Trophoblast cell (in vitro differentiated cells and primary cell): ENCODE data around the gene CLSTN3.
A peak's percentile ranks its signal among the peaks of the same experiment; 100 is the strongest.

Source experiments
- DNase-seq, 2 donors: peaks; one replicate each; pipeline ENCODE4 v3.0.0-alpha.2; 2016
- H2AFZ ChIP-seq: 2 replicates; pipeline ENCODE4 v1.6.1; 2013; ENCODE audit warnings: low read length, moderate library complexity, mild to moderate bottlenecking; ENCODE audit not compliant: insufficient read depth, poor library complexity
- H2AK5ac ChIP-seq: 2 replicates; pipeline ENCODE4 v1.6.1; 2013; ENCODE audit warnings: mild to moderate bottlenecking, low read length
- H2BK120ac ChIP-seq: 2 replicates; pipeline ENCODE4 v1.6.1; 2013; ENCODE audit warnings: low read length, mild to moderate bottlenecking, moderate library complexity; ENCODE audit not compliant: insufficient read depth, poor library complexity
- H2BK12ac ChIP-seq: 2 replicates; pipeline ENCODE4 v1.6.1; 2013; ENCODE audit warnings: mild to moderate bottlenecking, low read length, moderate library complexity
- H2BK5ac ChIP-seq: 2 replicates; pipeline ENCODE4 v1.6.1; 2013; ENCODE audit warnings: low read length, low read depth, moderate library complexity, mild to moderate bottlenecking; ENCODE audit not compliant: poor library complexity
- H3K14ac ChIP-seq: 2 replicates; pipeline ENCODE4 v1.6.1; 2013; ENCODE audit warnings: mild to moderate bottlenecking, low read length
- H3K18ac ChIP-seq: 2 replicates; pipeline ENCODE4 v1.6.1; 2013; ENCODE audit warnings: mild to moderate bottlenecking, low read length
- H3K23ac ChIP-seq: 2 replicates; pipeline ENCODE4 v1.6.1; 2013; ENCODE audit warnings: low read length
- H3K27ac ChIP-seq: 2 replicates; pipeline ENCODE4 v1.5.1; 2013; ENCODE audit warnings: low read depth, mild to moderate bottlenecking, inconsistent platforms, low read length, moderate library complexity
- H3K27me3 ChIP-seq: 2 replicates; pipeline ENCODE4 v1.6.1; 2013; ENCODE audit warnings: inconsistent platforms, mild to moderate bottlenecking, low read length, moderate library complexity; ENCODE audit not compliant: insufficient read depth
- H3K36me3 ChIP-seq, 2 experiments: 1 replicate in 1 of 2; 2 replicates in 1 of 2; pipeline ENCODE4 v1.6.1; 2013; ENCODE audit warnings: low read length in 2 of 2, mild to moderate bottlenecking in 2 of 2, moderate library complexity in 1 of 2; ENCODE audit not compliant: insufficient read depth in 2 of 2, control insufficient read depth in 1 of 2
- H3K4ac ChIP-seq: 2 replicates; pipeline ENCODE4 v1.6.1; 2013; ENCODE audit warnings: low read depth, mild to moderate bottlenecking, low read length, moderate library complexity
- H3K4me1 ChIP-seq, 2 experiments: 1 replicate in 1 of 2; 2 replicates in 1 of 2; pipeline ENCODE4 v1.6.1; 2013; ENCODE audit warnings: low read length in 2 of 2, mild to moderate bottlenecking in 2 of 2, moderate library complexity in 1 of 2; ENCODE audit not compliant: insufficient read depth in 2 of 2, control insufficient read depth in 1 of 2
- H3K4me2 ChIP-seq: 2 replicates; pipeline ENCODE4 v1.6.1; 2013; ENCODE audit warnings: inconsistent platforms, mild to moderate bottlenecking, low read length, moderate library complexity
- H3K4me3 ChIP-seq: 2 replicates; pipeline ENCODE4 v1.5.1; 2013; ENCODE audit warnings: mild to moderate bottlenecking, low read depth, low read length, inconsistent platforms
- H3K79me1 ChIP-seq: one replicate; pipeline ENCODE4 v1.6.1; 2013; ENCODE audit warnings: low read length
- H3K79me2 ChIP-seq: 2 replicates; pipeline ENCODE4 v1.6.1; 2013; ENCODE audit warnings: low read length, mild to moderate bottlenecking; ENCODE audit not compliant: control insufficient read depth, insufficient read depth, poor library complexity
- H3K9ac ChIP-seq: 2 replicates; pipeline ENCODE4 v1.6.1; 2013; ENCODE audit warnings: mild to moderate bottlenecking, low read length
- H3K9me3 ChIP-seq: 2 replicates; pipeline ENCODE4 v1.6.1; 2013; ENCODE audit warnings: low read depth, mild to moderate bottlenecking, control low read depth, inconsistent platforms, low read length; ENCODE audit not compliant: insufficient read depth
- H4K12ac ChIP-seq: 2 replicates; pipeline ENCODE4 v1.6.1; 2013; ENCODE audit warnings: low read depth, mild to moderate bottlenecking, low read length, moderate library complexity
- H4K8ac ChIP-seq: 2 replicates; pipeline ENCODE4 v1.6.1; 2013; ENCODE audit warnings: low read depth, mild to moderate bottlenecking, low read length, moderate library complexity
- H4K91ac ChIP-seq: one replicate; pipeline ENCODE4 v1.6.1; 2013; ENCODE audit warnings: low read depth, mild to moderate bottlenecking, low read length, moderate library complexity
- WGBS: extraction: QIAGEN DNeasy Blood & Tissue Kit; methylation state at CpG from one replicate; pipeline ENCODE4 v1.1.7; 2013; ENCODE audit warnings: missing lambda C conversion rate; ENCODE audit not compliant: insufficient read length, insufficient coverage; ENCODE audit errors: extremely low coverage; 5-methylcytosine and 5-hydroxymethylcytosine counted together

The CLSTN3 gene

GRCh38 chr12:7109572-7109920 is 20.6 kb upstream of the CLSTN3 start:
- Histone ChIP-seq H3K14ac (no peak overlapping the region), H3K9me3 (no peaks in the 10 kb centered on the region), H2AFZ (no peak overlapping the region), H3K4me2 (no peak overlapping the region), H3K36me3 (peaks cover 0 to under 1% of the 10 kb centered on the region in 2 experiments), H4K12ac (no peak overlapping the region), H2BK5ac (no peak overlapping the region), H3K23ac (no peak overlapping the region), H3K79me1 (peaks cover 11% of the 10 kb centered on the region), H3K18ac (no peak overlapping the region), H3K27me3 (no peaks in the 10 kb centered on the region), H2BK120ac (no peak overlapping the region), H3K79me2 (peaks cover 3% of the 10 kb centered on the region), H3K27ac (no peak overlapping the region), H4K91ac (no peak overlapping the region), H3K4ac (no peak overlapping the region), H2BK12ac (no peak overlapping the region), H3K4me1 (peaks cover 0 to 2% of the 10 kb centered on the region in 2 experiments), H3K4me3 (no peak overlapping the region), H4K8ac (no peak overlapping the region), H2AK5ac (no peak overlapping the region), H3K9ac (no peak overlapping the region)
- DNase-seq = no peak
- no CpG with 5 or more reads among the region's 5 CpGs for WGBS

- Histone ChIP-seq H3K27ac (no peak overlapping the region), H3K36me3 (peaks cover 5% of the 10 kb centered on the region in 2 experiments), H2AFZ (no peak overlapping the region)
These were observed 19.5 kb upstream of the CLSTN3 start for GRCh38 chr12:7110661-7111060.

GRCh38 chr12:7112041-7112440 is 18.1 kb upstream of the CLSTN3 start:
- WGBS = no CpG with 5 or more reads among the region's 4 CpGs
- H4K91ac ChIP-seq = no peak overlapping the region
- no peak overlapping the region for H3K4me2 ChIP-seq
- H2BK12ac ChIP-seq = no peak overlapping the region
- H2BK120ac ChIP-seq = no peak overlapping the region
- H4K12ac ChIP-seq = no peak overlapping the region
- no peak overlapping the region for H2AFZ ChIP-seq
- H3K79me1 ChIP-seq = peaks cover 11% of the 10 kb centered on the region
- H3K4ac ChIP-seq = no peak overlapping the region
- H3K4me1 ChIP-seq = peaks cover 0 to 2% of the 10 kb centered on the region in 2 experiments
- H3K18ac ChIP-seq = no peak overlapping the region
- H3K27me3 ChIP-seq = no peaks in the 10 kb centered on the region
- H4K8ac ChIP-seq = no peak overlapping the region
- peaks cover 5 to 9% of the 10 kb centered on the region in 2 experiments for H3K36me3 ChIP-seq
- H2BK5ac ChIP-seq = no peak overlapping the region
- H3K23ac ChIP-seq = no peak overlapping the region
- H3K79me2 ChIP-seq = peaks cover 3% of the 10 kb centered on the region
- no peak overlapping the region for H3K14ac ChIP-seq
- no peak for DNase-seq
- no peak overlapping the region for H3K9ac ChIP-seq
- H2AK5ac ChIP-seq = no peak overlapping the region
- no peaks in the 10 kb centered on the region for H3K9me3 ChIP-seq
- no peak overlapping the region for H3K4me3 ChIP-seq
- H3K27ac ChIP-seq = no peak overlapping the region

More at GRCh38 chr12:7110661-7111060, 19.5 kb upstream of the CLSTN3 start:
- H3K27me3 ChIP-seq = no peaks in the 10 kb centered on the region
- H3K9ac ChIP-seq = no peak overlapping the region
- H2BK12ac ChIP-seq = no peak overlapping the region
- no peak for DNase-seq
- peaks cover 0 to 2% of the 10 kb centered on the region in 2 experiments for H3K4me1 ChIP-seq
- H2BK120ac ChIP-seq = no peak overlapping the region
- H3K23ac ChIP-seq = no peak overlapping the region
- H3K79me1 ChIP-seq = peaks cover 11% of the 10 kb centered on the region
- no peak overlapping the region for H4K91ac ChIP-seq
- peak overlapping the region; percentile 17 for H3K4me3 ChIP-seq
- H4K12ac ChIP-seq = no peak overlapping the region
- H3K14ac ChIP-seq = no peak overlapping the region
- WGBS = no CpG with 5 or more reads among the region's 5 CpGs
- no peaks in the 10 kb centered on the region for H3K9me3 ChIP-seq
- no peak overlapping the region for H2BK5ac ChIP-seq
- peaks cover 3% of the 10 kb centered on the region for H3K79me2 ChIP-seq
- H3K18ac ChIP-seq = no peak overlapping the region
- H3K4ac ChIP-seq = no peak overlapping the region
- no peak overlapping the region for H2AK5ac ChIP-seq
- no peak overlapping the region for H4K8ac ChIP-seq
- no peak overlapping the region for H3K4me2 ChIP-seq

- no peaks in the 10 kb centered on the region for H3K4me1 ChIP-seq
- no peak overlapping the region for H2AFZ ChIP-seq
- no peak overlapping the region for H2AK5ac ChIP-seq
- WGBS = no CpG with 5 or more reads among the region's 5 CpGs
- H3K9ac ChIP-seq = no peak overlapping the region
- H3K4me2 ChIP-seq = no peak overlapping the region
- no peak overlapping the region for H4K91ac ChIP-seq
- no peak overlapping the region for H3K23ac ChIP-seq
- no peak overlapping the region for H2BK12ac ChIP-seq
- no peak overlapping the region for H2BK5ac ChIP-seq
- H3K79me1 ChIP-seq = peaks cover 5% of the 10 kb centered on the region
- no peaks in the 10 kb centered on the region for H3K9me3 ChIP-seq
- H3K14ac ChIP-seq = no peak overlapping the region
- no peaks in the 10 kb centered on the region for H3K27me3 ChIP-seq
- peak in 1 of 2 donors; percentile 49 for DNase-seq
- H3K4ac ChIP-seq = no peak overlapping the region
- H3K36me3 ChIP-seq = peaks cover 5 to 10% of the 10 kb centered on the region in 2 experiments
- no peak overlapping the region for H4K12ac ChIP-seq
- H2BK120ac ChIP-seq = no peak overlapping the region
- no peak overlapping the region for H3K18ac ChIP-seq
- peaks cover 3% of the 10 kb centered on the region for H3K79me2 ChIP-seq
- H4K8ac ChIP-seq = no peak overlapping the region
- no peak overlapping the region for H3K4me3 ChIP-seq
- no peak overlapping the region for H3K27ac ChIP-seq
These were observed 16.7 kb upstream of the CLSTN3 start for GRCh38 chr12:7113389-7113871.
